A673 (cell line): ENCODE results near the gene SZRD1. TPM values are rescaled to one million over a fixed set of nuclear protein-coding genes. Genes with fewer than 3 reads are reported as not detected.
A peak's percentile ranks its signal among the peaks of the same experiment; 100 is the strongest.

ENCODE experiments used
- BruUV-seq: library from RNA; stranded (reverse); fragments of 400-500 nt; replicated peaks from 2 replicates; lab custom pipeline; 2021; lab: Mats Ljungman, UMichigan
- CTCF ChIA-PET: fragments of 300-600 bp; sonication (Branson Sonifier 250); formaldehyde crosslinking; loops from one replicate; lab custom pipeline; 2022; ENCODE audit warnings: antibody characterized with exemption; lab: Charles Lee
- POLR2A ChIA-PET: fragments of 300-600 bp; sonication (Branson Sonifier 250); formaldehyde crosslinking; loops from one replicate; lab custom pipeline; 2022; ENCODE audit warnings: antibody characterized with exemption; ENCODE audit not compliant: low non-redundant PET; lab: Charles Lee
- DNase-seq: peaks from one replicate; pipeline ENCODE4 v3.0.0-alpha.2; 2015; ENCODE audit warnings: low spot score
- H3K27ac ChIP-seq: fragments of 200-600 bp; sonication (generic); 2 replicates; pipeline ENCODE4 v1.5.1; 2016; ENCODE audit warnings: mixed run types, low read depth, mild to moderate bottlenecking, mixed read lengths, antibody characterized with exemption, low read length; ENCODE audit not compliant: poor library complexity, severe bottlenecking
- H3K27me3 ChIP-seq: fragments of 200-600 bp; sonication (generic); replicated peaks from 2 replicates; pipeline ENCODE4 v1.6.1; 2017; ENCODE audit warnings: mixed run types, low read depth, mild to moderate bottlenecking, mixed read lengths, antibody characterized with exemption, low read length; ENCODE audit not compliant: insufficient read depth, poor library complexity
- H3K36me3 ChIP-seq: fragments of 200-600 bp; sonication (generic); 2 replicates; pipeline ENCODE4 v1.6.1; 2016; ENCODE audit warnings: mixed run types, mild to moderate bottlenecking, mixed read lengths, antibody characterized with exemption, low read length; ENCODE audit not compliant: insufficient read depth, poor library complexity, severe bottlenecking
- H3K4me1 ChIP-seq: fragments of 200-600 bp; sonication (generic); 2 replicates; pipeline ENCODE4 v1.6.1; 2017; ENCODE audit warnings: mixed run types, mild to moderate bottlenecking, mixed read lengths, antibody characterized with exemption, low read length; ENCODE audit not compliant: insufficient read depth, poor library complexity, severe bottlenecking
- H3K4me3 ChIP-seq: fragments of 200-600 bp; sonication (generic); 2 replicates; pipeline ENCODE4 v1.5.1; 2016; ENCODE audit warnings: low read depth, mixed run types, mild to moderate bottlenecking, mixed read lengths, low read length; ENCODE audit not compliant: poor library complexity, severe bottlenecking
- H3K9me3 ChIP-seq: fragments of 200-600 bp; sonication (generic); 2 replicates; pipeline ENCODE4 v1.6.1; 2016; ENCODE audit warnings: mixed run types, low read depth, mild to moderate bottlenecking, mixed read lengths, antibody characterized with exemption, low read length; ENCODE audit not compliant: poor library complexity, severe bottlenecking
- CTCF ChIP-seq: fragments of 300-800, 200-600 bp; sonication (generic); conservative IDR thresholded peaks from 2 replicates; pipeline ENCODE4 v1.5.1; 2017; ENCODE audit warnings: low read depth, mild to moderate bottlenecking, antibody characterized with exemption, low read length, moderate library complexity, mixed read lengths
- EZH2 ChIP-seq: fragments of 200-600 bp; sonication (generic); IDR thresholded peaks from 2 replicates; pipeline ENCODE4 v1.6.1; 2017; ENCODE audit warnings: borderline replicate concordance, low read depth, mild to moderate bottlenecking, mixed read lengths, antibody characterized with exemption, low read length; ENCODE audit not compliant: poor library complexity, severe bottlenecking
- intact Hi-C: fragments of 100-400 bp; cut with micrococcal nuclease; formaldehyde crosslinking; loops from one replicate; pipeline ENCODE4 v1.10.0; 2022; ENCODE audit not compliant: unreplicated experiment
- total RNA-seq: library from RNA; stranded (reverse); gene quantifications from 2 replicates; pipeline ENCODE4 v1.2.3, GENCODE V29; 2021

SZRD1 gene
- total RNA-seq, 1 experiment from 2014 or later, result 187 TPM

GRCh38 chr1:16396591-16396990 lies 29.5 kb downstream of the SZRD1 start:
- intact Hi-C loops, result no loop called here
- POLR2A ChIA-PET, result no interaction called here

DNA sequence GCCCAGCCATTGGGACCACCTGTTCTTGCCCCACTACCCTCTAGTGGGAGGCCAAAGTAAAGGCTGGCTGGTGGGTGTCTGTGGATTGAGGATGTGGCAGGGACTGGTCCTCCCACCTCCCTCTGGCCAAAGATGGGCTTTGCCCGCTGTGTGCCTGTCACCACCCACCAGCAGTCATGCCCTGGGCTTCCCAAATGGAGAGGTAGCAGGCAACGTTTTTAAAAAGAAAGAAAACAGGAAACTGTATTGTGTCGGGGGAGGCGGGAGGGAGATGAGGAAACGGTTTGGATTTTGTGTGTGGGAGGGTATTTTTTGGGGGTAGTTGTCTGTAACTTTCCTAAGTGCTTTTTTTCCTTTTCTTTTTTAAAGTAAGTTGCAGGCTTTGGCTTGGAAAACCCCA lies 30.1 kb downstream of the SZRD1 start:
- intact Hi-C loops, result no loop called here
- peaks cover 34% of the 10 kb centered on the region for H3K36me3 ChIP-seq
- TF ChIP-seq EZH2, result no peak
- DNase-seq, result no peak
- ChIA-PET CTCF (no interaction called here), POLR2A (no interaction called here)
- H3K4me3 ChIP-seq, result no peak overlapping the region
- BruUV-seq, result no TSS peak
- no peaks in the 10 kb centered on the region for H3K9me3 ChIP-seq
- no peaks in the 10 kb centered on the region for H3K4me1 ChIP-seq
- peak overlapping the region; percentile 30 for H3K27ac ChIP-seq
- no peaks in the 10 kb centered on the region for H3K27me3 ChIP-seq

More at GRCh38 chr1:16396591-16396990, 29.5 kb downstream of the SZRD1 start:
- no TSS peak for BruUV-seq
- no peak for TF ChIP-seq CTCF
- TF ChIP-seq EZH2, result no peak
- Histone ChIP-seq H3K4me1 (no peaks in the 10 kb centered on the region), H3K36me3 (peaks cover 34% of the 10 kb centered on the region), H3K27me3 (no peaks in the 10 kb centered on the region), H3K4me3 (no peak overlapping the region), H3K9me3 (no peaks in the 10 kb centered on the region), H3K27ac (peak overlapping the region; percentile 30)
- DNase-seq, result no peak
- CTCF ChIA-PET, result no interaction called here

DNA sequence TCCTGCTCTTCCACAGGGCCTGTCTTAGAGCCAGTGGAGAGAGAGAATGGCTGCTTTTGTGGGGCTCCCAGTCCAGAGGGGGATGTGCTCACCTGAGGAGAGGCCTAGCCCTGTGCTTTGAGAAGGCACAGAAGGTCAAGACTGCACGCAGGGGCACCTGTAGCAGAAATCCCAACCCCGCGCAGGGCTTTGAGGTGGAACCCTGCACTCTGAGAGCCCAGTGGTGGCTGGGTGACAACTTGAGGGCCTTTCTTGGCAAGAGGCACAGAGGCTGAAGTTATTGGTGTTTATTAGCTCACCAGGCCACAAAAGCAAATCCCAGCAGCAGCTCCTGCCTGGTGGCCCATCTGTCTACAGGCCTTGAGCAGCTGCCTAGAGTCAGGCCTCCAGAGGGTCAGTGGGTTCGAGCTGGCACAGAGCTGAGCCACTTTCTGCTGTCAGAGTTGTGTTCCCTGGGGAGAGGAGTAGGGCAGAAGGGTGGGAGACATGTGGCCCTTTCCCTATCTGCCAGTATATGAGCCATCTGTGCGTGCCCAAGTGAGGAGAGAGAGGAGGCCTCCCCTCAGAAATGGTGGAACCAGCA lies 31.4 kb downstream of the SZRD1 start:
- H3K4me3 ChIP-seq, result no peak overlapping the region
- TF ChIP-seq EZH2 (no peak), CTCF (no peak)
- peaks cover 31% of the 10 kb centered on the region for H3K36me3 ChIP-seq
- H3K27ac ChIP-seq, result no peak overlapping the region
- H3K27me3 ChIP-seq, result no peaks in the 10 kb centered on the region
- no peaks in the 10 kb centered on the region for H3K9me3 ChIP-seq
- no TSS peak for BruUV-seq
- H3K4me1 ChIP-seq, result no peaks in the 10 kb centered on the region
- intact Hi-C loops, result no loop called here
- ChIA-PET POLR2A (no interaction called here), CTCF (no interaction called here)
- DNase-seq, result no peak

GRCh38 chr1:16402742-16403141 lies 35.7 kb downstream of the SZRD1 start:
- CTCF ChIA-PET, result no interaction called here
- no peak overlapping the region for H3K4me3 ChIP-seq
- no peak for DNase-seq
- no peaks in the 10 kb centered on the region for H3K27me3 ChIP-seq
- H3K4me1 ChIP-seq, result no peaks in the 10 kb centered on the region
- POLR2A ChIA-PET, result no interaction called here
- H3K9me3 ChIP-seq, result no peaks in the 10 kb centered on the region
- no peak overlapping the region for H3K27ac ChIP-seq
- BruUV-seq, result no TSS peak
- TF ChIP-seq CTCF (no peak), EZH2 (no peak)
- H3K36me3 ChIP-seq, result peaks cover 6% of the 10 kb centered on the region
- intact Hi-C loops, result no loop called here
